Measurements from ENCODE around the gene HMGB1. TPM values are rescaled to one million over a fixed set of nuclear protein-coding genes. Genes with fewer than 3 reads are reported as not detected.
A peak's percentile ranks its signal among the peaks of the same experiment; 100 is the strongest.
"Not testable (repeated sequence)": the region's sequence is repeated elsewhere in the genome, so short reads cannot be mapped to it uniquely, and the experiment has no call there.

Gene HMGB1
- polyA plus RNA-seq, 1 experiment = 223 TPM

DNA sequence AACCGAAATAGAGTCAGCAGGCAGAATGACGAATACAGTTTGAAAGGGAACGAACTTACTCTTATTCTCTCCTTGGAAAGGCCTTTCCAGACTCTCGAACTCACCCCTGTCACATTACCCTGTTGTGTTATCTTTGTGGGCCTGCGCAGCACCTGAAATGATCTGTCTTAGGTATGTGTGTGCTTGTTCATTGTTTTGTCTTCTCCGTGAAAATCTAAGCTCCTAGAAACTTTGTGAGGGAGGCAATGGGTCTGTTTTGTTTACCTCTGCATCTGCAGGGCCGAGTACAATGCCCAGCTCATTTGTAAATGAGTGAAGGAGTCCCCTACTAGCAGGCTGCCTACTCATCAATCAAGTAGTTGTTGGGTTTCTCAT lies 19.6 kb downstream of the HMGB1 start:
- ChIA-PET CTCF (interaction anchor here (1.8 kb wide), 1 partner anchor 314 kb away, joined by 11 read pairs; no protein-coding TSS in a partner anchor), POLR2A (interaction anchor here (0.9 to 1.8 kb wide), 4 partner anchors 15 to 304 kb away, joined by 3 to 7 read pairs (median 6); partner anchors contain the start of gene UBE2L5)
- H3K4me3 ChIP-seq (ENCODE audit: low read depth, low read length) = peak overlapping the region; percentile 36
- peak overlapping the region; percentile 59 for H3K27ac ChIP-seq (ENCODE audit: low read depth, low read length)
- H3K27me3 ChIP-seq (ENCODE audit: control insufficient read depth, insufficient read depth, low read length) = no peaks in the 10 kb centered on the region
- H3K9me3 ChIP-seq (ENCODE audit: control insufficient read depth, insufficient read depth, low read length) = no peaks in the 10 kb centered on the region
- no peak for DNase-seq (ENCODE audit: low read depth, low spot score)
- TF ChIP-seq, protein P1, sequence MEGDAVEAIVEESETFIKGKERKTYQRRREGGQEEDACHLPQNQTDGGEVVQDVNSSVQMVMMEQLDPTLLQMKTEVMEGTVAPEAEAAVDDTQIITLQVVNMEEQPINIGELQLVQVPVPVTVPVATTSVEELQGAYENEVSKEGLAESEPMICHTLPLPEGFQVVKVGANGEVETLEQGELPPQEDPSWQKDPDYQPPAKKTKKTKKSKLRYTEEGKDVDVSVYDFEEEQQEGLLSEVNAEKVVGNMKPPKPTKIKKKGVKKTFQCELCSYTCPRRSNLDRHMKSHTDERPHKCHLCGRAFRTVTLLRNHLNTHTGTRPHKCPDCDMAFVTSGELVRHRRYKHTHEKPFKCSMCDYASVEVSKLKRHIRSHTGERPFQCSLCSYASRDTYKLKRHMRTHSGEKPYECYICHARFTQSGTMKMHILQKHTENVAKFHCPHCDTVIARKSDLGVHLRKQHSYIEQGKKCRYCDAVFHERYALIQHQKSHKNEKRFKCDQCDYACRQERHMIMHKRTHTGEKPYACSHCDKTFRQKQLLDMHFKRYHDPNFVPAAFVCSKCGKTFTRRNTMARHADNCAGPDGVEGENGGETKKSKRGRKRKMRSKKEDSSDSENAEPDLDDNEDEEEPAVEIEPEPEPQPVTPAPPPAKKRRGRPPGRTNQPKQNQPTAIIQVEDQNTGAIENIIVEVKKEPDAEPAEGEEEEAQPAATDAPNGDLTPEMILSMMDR (IDR thresholded peaks at IDR 0.05; ENCODE audit: low read depth, low read length) = no peak

DNA sequence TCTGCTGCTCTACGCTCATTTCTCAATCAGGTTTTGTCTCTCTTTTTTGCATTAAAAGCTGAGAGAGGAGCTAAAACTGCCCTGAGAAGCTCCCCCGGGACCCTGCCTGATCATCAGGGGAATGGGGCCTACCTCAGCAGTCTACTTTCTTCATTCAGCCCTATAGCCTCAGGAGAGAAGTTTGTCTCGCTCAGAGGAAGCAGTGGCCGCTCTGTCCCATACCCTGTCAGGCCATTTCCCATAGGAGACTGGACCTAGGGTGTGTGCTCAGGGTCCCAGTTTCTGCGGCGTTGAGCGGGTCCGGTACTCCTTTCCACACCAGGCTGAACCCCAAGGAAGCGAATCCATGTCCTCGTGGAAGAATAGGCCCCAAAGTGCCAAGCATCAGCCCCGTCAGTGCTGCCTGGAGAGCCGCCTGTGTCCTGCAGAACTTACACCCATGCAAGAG lies 21.8 kb downstream of the HMGB1 start:
- no peaks in the 10 kb centered on the region for H3K9me3 ChIP-seq (ENCODE audit: control insufficient read depth, insufficient read depth, low read length)
- ChIA-PET CTCF (interaction anchor here (0.7 kb wide), 1 partner anchor 14 kb away, joined by 4 read pairs; no protein-coding TSS in a partner anchor), POLR2A (no interaction called here)
- H3K4me3 ChIP-seq (ENCODE audit: low read depth, low read length) = no peak overlapping the region
- H3K27ac ChIP-seq (ENCODE audit: low read depth, low read length) = no peak overlapping the region
- no peaks in the 10 kb centered on the region for H3K27me3 ChIP-seq (ENCODE audit: control insufficient read depth, insufficient read depth, low read length)
- TF ChIP-seq, protein P1 (IDR thresholded peaks at IDR 0.05; ENCODE audit: low read depth, low read length) = no peak
- no peak for DNase-seq (ENCODE audit: low read depth, low spot score)

DNA sequence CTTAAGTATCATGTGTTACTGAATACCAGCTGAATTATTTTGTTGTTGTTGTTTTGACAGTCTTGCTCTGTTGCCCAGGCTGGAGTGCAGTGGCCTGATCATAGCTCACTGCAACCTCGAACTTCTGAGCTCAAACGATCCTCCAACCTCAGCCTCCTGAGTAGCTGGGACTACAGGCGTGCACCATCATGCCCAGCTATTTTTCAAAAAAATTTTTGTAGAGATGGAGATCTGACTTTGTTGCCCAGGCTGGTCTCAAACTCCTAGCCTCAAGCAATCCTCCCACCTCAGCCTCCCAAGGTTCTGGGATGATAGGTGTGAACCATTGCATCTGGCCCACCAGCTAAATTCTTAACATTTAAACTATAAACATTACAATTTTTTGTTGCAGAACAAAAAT lies 22.2 kb downstream of the HMGB1 start:
- H3K27me3 ChIP-seq (ENCODE audit: control insufficient read depth, insufficient read depth, low read length); H3K9me3 ChIP-seq (ENCODE audit: control insufficient read depth, insufficient read depth, low read length); DNase-seq (ENCODE audit: low read depth, low spot score); H3K27ac ChIP-seq (ENCODE audit: low read depth, low read length); H3K4me3 ChIP-seq (ENCODE audit: low read depth, low read length); POLR2A ChIA-PET: not testable (repeated sequence)
- CTCF ChIA-PET = interaction anchor here (0.7 to 1.1 kb wide), 2 partner anchors 13 to 601 kb away, joined by 4 read pairs; no protein-coding TSS in a partner anchor

DNA sequence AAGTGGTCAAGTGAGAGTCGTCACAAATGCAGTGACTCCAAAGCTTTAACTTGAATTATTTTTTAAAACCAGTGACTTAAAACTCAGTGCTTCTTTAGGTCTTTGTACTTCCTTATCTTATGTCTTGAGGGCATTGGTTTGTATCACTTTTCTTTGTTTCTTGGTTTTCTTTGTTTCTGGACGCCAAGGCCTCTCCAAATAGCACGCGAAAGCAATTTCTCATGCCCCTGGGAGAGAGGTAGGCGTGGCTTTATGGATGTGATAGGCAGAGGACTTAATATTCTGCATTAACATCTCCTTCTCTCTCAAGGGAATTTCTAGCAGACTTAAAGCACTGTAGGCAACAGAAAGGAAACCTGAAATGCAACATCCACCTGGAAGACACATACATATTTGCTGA lies 22.8 kb downstream of the HMGB1 start:
- TF ChIP-seq, protein P1 (IDR thresholded peaks at IDR 0.05; ENCODE audit: low read depth, low read length) = no peak
- DNase-seq (ENCODE audit: low read depth, low spot score) = no peak
- no peak overlapping the region for H3K4me3 ChIP-seq (ENCODE audit: low read depth, low read length)
- no peaks in the 10 kb centered on the region for H3K27me3 ChIP-seq (ENCODE audit: control insufficient read depth, insufficient read depth, low read length)
- no peaks in the 10 kb centered on the region for H3K9me3 ChIP-seq (ENCODE audit: control insufficient read depth, insufficient read depth, low read length)
- H3K27ac ChIP-seq (ENCODE audit: low read depth, low read length) = no peak overlapping the region
- CTCF ChIA-PET = interaction anchor here (1.1 kb wide), 1 partner anchor 602 kb away, joined by 4 read pairs; no protein-coding TSS in a partner anchor
- POLR2A ChIA-PET = no interaction called here

DNA sequence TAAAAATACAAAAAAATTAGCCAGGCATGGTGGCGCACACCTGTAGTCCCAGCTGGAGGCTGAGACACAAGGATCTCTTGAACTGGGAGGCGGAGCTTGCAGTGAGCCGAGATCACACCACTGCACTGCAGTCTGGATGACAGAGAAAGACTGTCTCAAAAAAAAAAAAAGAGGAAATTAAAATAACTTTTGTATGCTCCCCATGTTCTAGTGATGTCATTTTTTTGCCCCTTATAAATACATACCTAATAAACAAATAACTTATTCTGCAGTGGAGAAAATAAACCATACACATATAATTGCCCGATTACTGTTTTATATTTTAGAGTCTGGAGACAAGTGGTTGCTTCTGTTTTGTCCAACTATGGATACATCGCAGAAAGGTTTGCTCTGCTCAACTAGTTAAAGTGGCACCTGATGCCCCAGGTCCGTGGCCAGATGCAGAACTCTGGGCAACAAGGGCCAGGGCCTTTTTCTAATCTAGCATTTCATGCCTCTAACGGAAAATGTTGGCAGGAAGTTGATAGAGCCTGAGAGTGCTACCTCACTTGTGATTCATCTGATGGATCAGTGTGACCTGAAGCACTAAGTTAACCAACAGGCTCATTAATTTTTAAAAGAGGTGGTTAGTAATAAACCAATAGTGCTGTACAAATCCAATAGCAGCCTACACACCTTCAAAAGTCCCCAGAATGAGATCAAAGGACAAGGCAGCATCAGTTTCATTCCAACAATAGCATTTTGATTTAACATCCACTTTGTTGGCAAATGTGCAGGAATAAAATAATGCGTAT lies 24.6 kb downstream of the HMGB1 start:
- no peaks in the 10 kb centered on the region for H3K9me3 ChIP-seq (ENCODE audit: control insufficient read depth, insufficient read depth, low read length)
- H3K27ac ChIP-seq (ENCODE audit: low read depth, low read length) = no peak overlapping the region
- H3K4me3 ChIP-seq (ENCODE audit: low read depth, low read length) = no peak overlapping the region
- no peak for DNase-seq (ENCODE audit: low read depth, low spot score)
- TF ChIP-seq, protein P1 (IDR thresholded peaks at IDR 0.05; ENCODE audit: low read depth, low read length) = no peak
- ChIA-PET POLR2A (no interaction called here), CTCF (no interaction called here)
- no peaks in the 10 kb centered on the region for H3K27me3 ChIP-seq (ENCODE audit: control insufficient read depth, insufficient read depth, low read length)
